Measurements from ENCODE around the gene LRRC55. TPM values are rescaled to one million over a fixed set of nuclear protein-coding genes. Genes with fewer than 3 reads are reported as not detected.

LRRC55 gene
- polyA plus RNA-seq, 2 of the 4 experiments (the other 2 are of a cell fraction): 0.01 TPM; not detected in 1

DNA sequence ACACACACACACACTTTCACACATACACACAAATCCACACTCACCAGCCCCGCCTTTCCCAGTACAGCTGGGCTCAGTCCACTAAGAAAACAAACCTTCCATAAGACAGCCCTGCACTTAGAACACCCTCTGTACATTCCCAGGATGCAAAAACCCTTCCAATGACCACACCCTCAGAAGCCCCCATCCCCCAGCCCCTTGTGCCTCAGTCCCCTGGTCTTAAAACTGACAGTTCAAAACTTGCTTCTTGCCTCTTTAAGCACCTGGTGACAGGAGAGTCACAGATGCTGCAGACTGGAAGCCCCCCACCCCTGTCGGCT, 32.3 kb downstream of the LRRC55 start:
- POLR2A ChIA-PET: no interaction called here
- no peaks in the 10 kb centered on the region for H3K9me3 ChIP-seq
- H3K27ac ChIP-seq: peak overlapping the region; percentile 46 to 67; a peak in 5 of 6 replicates
- no peak overlapping the region for H3K4me3 ChIP-seq
- no peak for DNase-seq (ENCODE audit: low read depth in 1 of 2, low spot score in 1 of 2)
- CTCF ChIA-PET: interaction anchor here (0.7 to 3.1 kb wide), 3 partner anchors 18 to 119 kb away, joined by 4 to 14 read pairs (median 4); no protein-coding TSS in a partner anchor
- WGBS (ENCODE audit: missing lambda C conversion rate): 90% methylated on average over 2 of the region's 2 CpGs
- H3K4me1 ChIP-seq: peaks cover 14% of the 10 kb centered on the region
- no peak for FAIRE-seq
- H3K4me2 ChIP-seq: peak overlapping the region; percentile 41
- TF ChIP-seq KDM5A (IDR thresholded peaks at IDR 0.05) (no peak), POLR2AphosphoS2 (conservative IDR thresholded peaks at IDR 0.05; ENCODE audit: low read length) (no peak), MYC (IDR thresholded peaks at IDR 0.05; ENCODE audit: borderline replicate concordance, low read length) (no peak), RCOR1 (IDR thresholded peaks at IDR 0.05; ENCODE audit: low read depth, low read length) (no peak), HES2 (IDR thresholded peaks at IDR 0.05) (no peak), MAZ (IDR thresholded peaks at IDR 0.05; ENCODE audit: borderline replicate concordance, low read depth, low read length) (no peak), GATA3 (IDR thresholded peaks at IDR 0.05; ENCODE audit: borderline replicate concordance) (no peak)
- ATAC-seq: 0 out of 6 replicates have a peak, but pooled peaks of 1 of the 2 experiments have one; percentile 30

GRCh38 chr11:57214494-57214893, 32.7 kb downstream of the LRRC55 start:
- ATAC-seq (peak; percentile 66 to 86; a peak in 3 of 6 replicates), DNase-seq (ENCODE audit: low read depth in 1 of 2, low spot score in 1 of 2) (peak; percentile 16 to 18), FAIRE-seq (no peak)
- Histone ChIP-seq H3K9me3 (no peaks in the 10 kb centered on the region), H3K4me3 (no peak overlapping the region), H3K4me2 (peak overlapping the region; percentile 41), H3K27ac (peak overlapping the region; percentile 46 to 67; a peak in 5 of 6 replicates), H3K4me1 (peaks cover 14% of the 10 kb centered on the region)
- ChIA-PET POLR2A (no interaction called here), CTCF (interaction anchor here (0.7 to 3.1 kb wide), 2 partner anchors 19 to 35 kb away, joined by 4 to 14 read pairs; no protein-coding TSS in a partner anchor)
- TF ChIP-seq, protein P1, sequence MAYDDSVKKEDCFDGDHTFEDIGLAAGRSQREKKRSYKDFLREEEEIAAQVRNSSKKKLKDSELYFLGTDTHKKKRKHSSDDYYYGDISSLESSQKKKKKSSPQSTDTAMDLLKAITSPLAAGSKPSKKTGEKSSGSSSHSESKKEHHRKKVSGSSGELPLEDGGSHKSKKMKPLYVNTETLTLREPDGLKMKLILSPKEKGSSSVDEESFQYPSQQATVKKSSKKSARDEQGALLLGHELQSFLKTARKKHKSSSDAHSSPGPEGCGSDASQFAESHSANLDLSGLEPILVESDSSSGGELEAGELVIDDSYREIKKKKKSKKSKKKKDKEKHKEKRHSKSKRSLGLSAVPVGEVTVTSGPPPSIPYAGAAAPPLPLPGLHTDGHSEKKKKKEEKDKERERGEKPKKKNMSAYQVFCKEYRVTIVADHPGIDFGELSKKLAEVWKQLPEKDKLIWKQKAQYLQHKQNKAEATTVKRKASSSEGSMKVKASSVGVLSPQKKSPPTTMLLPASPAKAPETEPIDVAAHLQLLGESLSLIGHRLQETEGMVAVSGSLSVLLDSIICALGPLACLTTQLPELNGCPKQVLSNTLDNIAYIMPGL (CRISPR knock-in tag; IDR thresholded peaks at IDR 0.05; ENCODE audit: borderline replicate concordance): no peak
- TF ChIP-seq RARB (CRISPR knock-in tag; IDR thresholded peaks at IDR 0.05): no peak
- TF ChIP-seq NFE2L2 (conservative IDR thresholded peaks at IDR 0.05; ENCODE audit: low read length): no peak
- TF ChIP-seq JUNB (IDR thresholded peaks at IDR 0.05): no peak
- TF ChIP-seq MAFK (IDR thresholded peaks at IDR 0.05; ENCODE audit: partially characterized antibody): no peak
- no peak for TF ChIP-seq RNF2 (IDR thresholded peaks at IDR 0.05; ENCODE audit: borderline replicate concordance, low read depth)
- TF ChIP-seq PHF8 (IDR thresholded peaks at IDR 0.05; ENCODE audit: borderline replicate concordance, low read depth): no peak
- TF ChIP-seq MYC (IDR thresholded peaks at IDR 0.05; ENCODE audit: borderline replicate concordance, low read length): no peak
- TF ChIP-seq FOXS1 (CRISPR knock-in tag; IDR thresholded peaks at IDR 0.05): no peak
- TF ChIP-seq CHD4 (IDR thresholded peaks at IDR 0.05; ENCODE audit: borderline replicate concordance): no peak
- TF ChIP-seq CHD2 (IDR thresholded peaks at IDR 0.05; ENCODE audit: low read length, partially characterized antibody): no peak
- no peak for TF ChIP-seq FOSB (CRISPR knock-in tag; IDR thresholded peaks at IDR 0.05)
- TF ChIP-seq TP53 (CRISPR knock-in tag; IDR thresholded peaks at IDR 0.05): no peak
- TF ChIP-seq, protein P2, sequence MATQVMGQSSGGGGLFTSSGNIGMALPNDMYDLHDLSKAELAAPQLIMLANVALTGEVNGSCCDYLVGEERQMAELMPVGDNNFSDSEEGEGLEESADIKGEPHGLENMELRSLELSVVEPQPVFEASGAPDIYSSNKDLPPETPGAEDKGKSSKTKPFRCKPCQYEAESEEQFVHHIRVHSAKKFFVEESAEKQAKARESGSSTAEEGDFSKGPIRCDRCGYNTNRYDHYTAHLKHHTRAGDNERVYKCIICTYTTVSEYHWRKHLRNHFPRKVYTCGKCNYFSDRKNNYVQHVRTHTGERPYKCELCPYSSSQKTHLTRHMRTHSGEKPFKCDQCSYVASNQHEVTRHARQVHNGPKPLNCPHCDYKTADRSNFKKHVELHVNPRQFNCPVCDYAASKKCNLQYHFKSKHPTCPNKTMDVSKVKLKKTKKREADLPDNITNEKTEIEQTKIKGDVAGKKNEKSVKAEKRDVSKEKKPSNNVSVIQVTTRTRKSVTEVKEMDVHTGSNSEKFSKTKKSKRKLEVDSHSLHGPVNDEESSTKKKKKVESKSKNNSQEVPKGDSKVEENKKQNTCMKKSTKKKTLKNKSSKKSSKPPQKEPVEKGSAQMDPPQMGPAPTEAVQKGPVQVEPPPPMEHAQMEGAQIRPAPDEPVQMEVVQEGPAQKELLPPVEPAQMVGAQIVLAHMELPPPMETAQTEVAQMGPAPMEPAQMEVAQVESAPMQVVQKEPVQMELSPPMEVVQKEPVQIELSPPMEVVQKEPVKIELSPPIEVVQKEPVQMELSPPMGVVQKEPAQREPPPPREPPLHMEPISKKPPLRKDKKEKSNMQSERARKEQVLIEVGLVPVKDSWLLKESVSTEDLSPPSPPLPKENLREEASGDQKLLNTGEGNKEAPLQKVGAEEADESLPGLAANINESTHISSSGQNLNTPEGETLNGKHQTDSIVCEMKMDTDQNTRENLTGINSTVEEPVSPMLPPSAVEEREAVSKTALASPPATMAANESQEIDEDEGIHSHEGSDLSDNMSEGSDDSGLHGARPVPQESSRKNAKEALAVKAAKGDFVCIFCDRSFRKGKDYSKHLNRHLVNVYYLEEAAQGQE (IDR thresholded peaks at IDR 0.05): no peak
- TF ChIP-seq, protein P3, sequence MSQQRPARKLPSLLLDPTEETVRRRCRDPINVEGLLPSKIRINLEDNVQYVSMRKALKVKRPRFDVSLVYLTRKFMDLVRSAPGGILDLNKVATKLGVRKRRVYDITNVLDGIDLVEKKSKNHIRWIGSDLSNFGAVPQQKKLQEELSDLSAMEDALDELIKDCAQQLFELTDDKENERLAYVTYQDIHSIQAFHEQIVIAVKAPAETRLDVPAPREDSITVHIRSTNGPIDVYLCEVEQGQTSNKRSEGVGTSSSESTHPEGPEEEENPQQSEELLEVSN (IDR thresholded peaks at IDR 0.05; ENCODE audit: borderline replicate concordance, low read depth): no peak
- no peak for TF ChIP-seq TFCP2L1 (CRISPR knock-in tag; IDR thresholded peaks at IDR 0.05)
- no peak for TF ChIP-seq HEYL (CRISPR knock-in tag; IDR thresholded peaks at IDR 0.05)
- no peak for TF ChIP-seq USF2 (IDR thresholded peaks at IDR 0.05)
- no peak for TF ChIP-seq JUN (IDR thresholded peaks at IDR 0.05)
- no peak for TF ChIP-seq ZNF302 (CRISPR knock-in tag; IDR thresholded peaks at IDR 0.05)
- 35% methylated on average over 3 of the region's 3 CpGs for WGBS (ENCODE audit: missing lambda C conversion rate)
